K562 (cell line): ENCODE measurements around the gene SPEM3. TPM values are rescaled to one million over a fixed set of nuclear protein-coding genes. Genes with fewer than 3 reads are reported as not detected.

Experiments used
- CBX1 ChIP-seq: sonication (generic); IDR thresholded peaks from 2 replicates; pipeline ENCODE4 v1.6.1; 2016; ENCODE audit warnings: antibody characterized with exemption, low read depth, mild to moderate bottlenecking
- CCNT2 ChIP-seq: IDR thresholded peaks from 2 replicates; pipeline ENCODE4 v1.6.1; 2011; ENCODE audit warnings: borderline replicate concordance, low read depth, mild to moderate bottlenecking, moderate library complexity, mixed read lengths, low read length; ENCODE audit not compliant: insufficient read length; ENCODE audit errors: extremely low read depth
- EP300 ChIP-seq: IDR thresholded peaks from 2 replicates; pipeline ENCODE4 v1.6.1; 2012; ENCODE audit warnings: low read length, improper control_type of control experiment
- HIVEP1 ChIP-seq: fragments of 250-450 bp; sonication (Bioruptor Pico); IDR thresholded peaks from 2 replicates; pipeline ENCODE4 v1.4.0; 2020; ENCODE audit warnings: mild to moderate bottlenecking
- IRF9 ChIP-seq: fragments of 450-650 bp; IDR thresholded peaks from 2 replicates; pipeline ENCODE4 v1.6.1; 2016; ENCODE audit warnings: missing biosample characterization, missing genetic modification characterization
- MBD1 ChIP-seq: fragments of 250-450 bp; sonication (Bioruptor Pico); IDR thresholded peaks from 2 replicates; pipeline ENCODE4 v1.8.0; 2022; ENCODE audit warnings: inconsistent platforms
- MXI1 ChIP-seq: IDR thresholded peaks from 2 replicates; pipeline ENCODE4 v1.6.1; 2011; ENCODE audit warnings: low read depth, mild to moderate bottlenecking, improper control_type of control experiment, low read length
- RCOR1 ChIP-seq, 2 experiments: IDR thresholded peaks; 2 replicates each; pipeline ENCODE4 v1.6.1; 2012; ENCODE audit warnings: low read depth in 2 of 2, low read length in 2 of 2, borderline replicate concordance in 1 of 2, improper control_type of control experiment in 1 of 2
- ZNF436 ChIP-seq: fragments of 250-450, 450-650 bp; sonication (Bioruptor Pico); formaldehyde crosslinking; IDR thresholded peaks from 2 replicates; pipeline ENCODE4 v1.7.0; 2020; ENCODE audit warnings: mild to moderate bottlenecking
- polyA plus RNA-seq, 8 experiments: library from polyadenylated mRNA; depleted of rRNA in 4 of 8; stranded (reverse) in 5 of 8; unstranded in 3 of 8; fragments of >200 nt; fragmentation: Nextera tagmentation in 2 of 8; fragmentation: Illumina TruSeq in 1 of 8; extraction: Ambion mirVana in 2 of 8; extraction: Trizol in 1 of 8; gene quantifications; 2 replicates each; pipeline versions ENCODE4 v1.2.1 to v1.2.3, GENCODE V29; 2011 to 2014; ENCODE audit warnings: inconsistent platforms in 1 of 8, missing spikeins in 1 of 8
- total RNA-seq, 7 experiments: library from RNA; depleted of rRNA in 6 of 7; stranded (reverse); fragments of >200 nt in 6 of 7; fragmentation: Illumina TruSeq in 2 of 7; extraction: Trizol in 2 of 7; gene quantifications; 2 replicates each; pipeline versions ENCODE4 v1.2.1 to v1.2.3, GENCODE V29; 2011 to 2021; ENCODE audit warnings: low replicate concordance in 1 of 7
- TF ChIP-seq, protein P1 (sequence below): fragments of 250-450 bp; sonication (Bioruptor Pico); IDR thresholded peaks from 2 replicates; pipeline ENCODE4 v1.5.0; 2022; ENCODE audit warnings: mild to moderate bottlenecking
- TF ChIP-seq, protein P2 (sequence below): fragments of 450-650 bp; IDR thresholded peaks from 2 replicates; pipeline ENCODE4 v1.6.1; 2016; ENCODE audit warnings: antibody characterized with exemption

SPEM3 gene
- total and polyA plus RNA-seq, 9 of the 15 experiments (the other 6 are each of a cell fraction or from before 2014, with no cell fraction given), result not detected

GRCh38 chr17:7475764-7476422 is 47.2 kb downstream of the SPEM3 start (continued):
- TF ChIP-seq EP300 (peak; percentile 54; the same call in 1 of the 2 replicates), CBX1 (no peak), IRF9 (tag) (no peak), ZNF436 (no peak), HIVEP1 (no peak), MXI1 (no peak), RCOR1 (IDR thresholded peaks at IDR 0.05; ENCODE audit: borderline replicate concordance in 1 of 2, low read depth in 2 of 2, low read length in 2 of 2) (peak in 1 of 2 experiments; percentile 29; a peak in 1 of 4 replicates), CCNT2 (no peak), MBD1 (no peak)
- TF ChIP-seq, protein P1, sequence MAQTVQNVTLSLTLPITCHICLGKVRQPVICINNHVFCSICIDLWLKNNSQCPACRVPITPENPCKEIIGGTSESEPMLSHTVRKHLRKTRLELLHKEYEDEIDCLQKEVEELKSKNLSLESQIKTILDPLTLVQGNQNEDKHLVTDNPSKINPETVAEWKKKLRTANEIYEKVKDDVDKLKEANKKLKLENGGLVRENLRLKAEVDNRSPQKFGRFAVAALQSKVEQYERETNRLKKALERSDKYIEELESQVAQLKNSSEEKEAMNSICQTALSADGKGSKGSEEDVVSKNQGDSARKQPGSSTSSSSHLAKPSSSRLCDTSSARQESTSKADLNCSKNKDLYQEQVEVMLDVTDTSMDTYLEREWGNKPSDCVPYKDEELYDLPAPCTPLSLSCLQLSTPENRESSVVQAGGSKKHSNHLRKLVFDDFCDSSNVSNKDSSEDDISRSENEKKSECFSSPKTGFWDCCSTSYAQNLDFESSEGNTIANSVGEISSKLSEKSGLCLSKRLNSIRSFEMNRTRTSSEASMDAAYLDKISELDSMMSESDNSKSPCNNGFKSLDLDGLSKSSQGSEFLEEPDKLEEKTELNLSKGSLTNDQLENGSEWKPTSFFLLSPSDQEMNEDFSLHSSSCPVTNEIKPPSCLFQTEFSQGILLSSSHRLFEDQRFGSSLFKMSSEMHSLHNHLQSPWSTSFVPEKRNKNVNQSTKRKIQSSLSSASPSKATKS, result no peak
- TF ChIP-seq, protein P2, sequence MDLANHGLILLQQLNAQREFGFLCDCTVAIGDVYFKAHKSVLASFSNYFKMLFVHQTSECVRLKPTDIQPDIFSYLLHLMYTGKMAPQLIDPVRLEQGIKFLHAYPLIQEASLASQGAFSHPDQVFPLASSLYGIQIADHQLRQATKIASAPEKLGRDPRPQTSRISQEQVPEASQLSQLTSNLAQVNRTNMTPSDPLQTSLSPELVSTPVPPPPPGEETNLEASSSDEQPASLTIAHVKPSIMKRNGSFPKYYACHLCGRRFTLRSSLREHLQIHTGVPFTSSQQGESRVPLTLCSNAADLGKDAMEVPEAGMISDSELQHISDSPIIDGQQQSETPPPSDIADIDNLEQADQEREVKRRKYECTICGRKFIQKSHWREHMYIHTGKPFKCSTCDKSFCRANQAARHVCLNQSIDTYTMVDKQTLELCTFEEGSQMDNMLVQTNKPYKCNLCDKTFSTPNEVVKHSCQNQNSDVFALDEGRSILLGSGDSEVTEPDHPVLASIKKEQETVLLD, result 0 out of 2 replicates have a peak, but pooled peaks have one; percentile 18
- TF ChIP-seq, all 486 proteins: peak for 67
